ELF-1 (cell line): ENCODE measurements around the gene UQCRH.
A peak's percentile ranks its signal among the peaks of the same experiment; 100 is the strongest.
"Not testable (repeated sequence)": the region's sequence is repeated elsewhere in the genome, so short reads cannot be mapped to it uniquely, and the experiment has no call there.

Source experiments
- DNase-seq: peaks from one replicate; pipeline ENCODE4 v3.0.0-alpha.2; 2016; ENCODE audit warnings: low read depth, low spot score

UQCRH gene

DNA sequence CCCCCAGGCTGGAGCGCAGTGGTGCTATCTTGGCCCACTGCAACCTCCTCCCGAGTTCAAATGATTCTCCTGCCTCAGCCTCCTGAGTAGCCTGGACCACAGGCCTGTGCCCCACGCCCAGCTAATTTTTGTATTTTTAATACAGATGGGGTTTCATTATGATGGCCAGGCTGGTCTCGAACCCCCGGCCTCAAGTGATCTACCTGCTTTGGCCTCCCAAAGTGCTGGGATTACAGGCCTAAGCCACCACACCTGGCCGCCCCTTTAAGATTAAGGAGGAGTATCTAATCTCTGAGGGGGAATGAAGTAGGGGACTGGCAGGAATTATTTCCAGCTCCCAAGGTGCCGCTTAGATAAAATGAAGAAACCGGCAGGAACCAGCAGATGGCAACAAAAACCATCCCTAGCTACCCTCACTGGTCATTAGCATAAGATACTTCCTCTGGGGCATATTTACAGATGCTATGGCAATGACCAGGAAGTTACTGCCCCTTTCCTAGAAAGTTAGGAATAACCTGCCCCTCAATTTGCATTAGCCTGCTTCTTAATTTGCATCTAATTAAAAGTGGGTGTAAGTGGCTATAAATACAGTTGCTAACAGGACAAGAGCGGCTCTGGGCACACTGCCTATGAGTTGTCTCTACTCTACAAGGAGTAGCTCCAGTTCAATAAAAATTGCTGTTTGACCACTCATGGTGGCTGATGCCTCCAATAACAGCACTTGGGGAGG lies 30.0 kb downstream of the UQCRH start:
- peak; percentile 79 for DNase-seq

- no peak for DNase-seq
Measured at GRCh38 chr1:46334030-46334384, 30.5 kb downstream of the UQCRH start.

- no peak for DNase-seq
Measured at GRCh38 chr1:46335081-46335480, 31.6 kb downstream of the UQCRH start.

GRCh38 chr1:46337409-46337808 lies 33.9 kb downstream of the UQCRH start:
- not testable (repeated sequence) for DNase-seq

GRCh38 chr1:46340404-46341221 lies 37.1 kb downstream of the UQCRH start, which contains the start of gene NSUN4:
NSUN4 (plus strand) TSS chr1:46340807; CDS start chr1:46340827, 20 bp downstream.
- peak; percentile 94 for DNase-seq

- peak; percentile 35 for DNase-seq
Measured at GRCh38 chr1:46341222-46342083, 38.0 kb downstream of the UQCRH start.

DNA sequence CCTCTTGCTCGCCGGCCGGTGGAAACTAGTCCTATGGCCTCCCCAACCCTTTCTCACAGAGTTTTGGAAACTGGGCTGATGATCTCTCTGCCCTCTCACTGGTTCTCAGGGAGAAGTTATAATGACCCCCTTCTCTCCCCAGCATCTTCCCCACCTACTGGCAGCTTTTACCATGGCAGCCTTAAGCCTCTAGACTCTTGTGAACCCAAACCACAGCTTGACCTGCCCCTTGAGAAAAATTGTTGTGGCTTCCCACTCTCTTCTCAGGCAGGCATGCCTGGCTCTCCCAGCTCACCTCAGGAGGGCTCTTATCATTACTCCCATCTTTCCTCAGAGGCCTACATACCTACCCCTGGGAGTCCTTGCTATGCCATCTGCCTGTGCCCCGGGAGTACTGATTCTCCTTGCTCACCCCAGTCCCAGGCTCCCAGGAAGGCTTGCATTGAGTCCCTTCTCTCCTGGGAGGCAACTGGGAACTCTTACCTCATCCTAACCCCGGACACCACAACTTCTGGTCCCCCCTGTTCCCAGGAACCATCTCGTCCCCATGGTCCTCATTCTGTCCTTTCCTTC lies 38.7 kb downstream of the UQCRH start:
- DNase-seq = peak; percentile 51

GRCh38 chr1:46342677-46343350 lies 39.3 kb downstream of the UQCRH start:
- DNase-seq = no peak

- DNase-seq = no peak
Measured at GRCh38 chr1:46343351-46343695, 39.8 kb downstream of the UQCRH start.

- no peak for DNase-seq
Measured at GRCh38 chr1:46343705-46344104, 40.2 kb downstream of the UQCRH start.

DNA sequence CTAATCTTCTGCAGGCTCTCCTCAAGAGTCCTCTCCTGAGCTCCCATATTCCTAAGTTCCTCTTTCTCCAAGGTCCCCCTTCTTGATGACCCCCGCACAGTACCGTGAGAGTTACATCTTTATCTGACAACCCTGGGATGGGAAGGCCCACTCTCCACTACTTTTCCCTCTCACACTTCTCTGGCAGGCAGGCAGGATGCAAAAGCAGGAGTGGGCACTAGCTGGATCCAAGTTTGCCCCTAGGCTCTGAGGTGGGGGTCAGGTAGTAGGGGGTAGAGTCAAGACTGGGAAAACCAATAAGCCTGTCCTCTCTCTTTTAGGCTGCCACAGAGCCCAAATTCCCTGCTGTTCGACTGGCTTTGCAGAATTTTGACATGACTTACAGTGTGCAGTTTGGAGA lies 41.0 kb downstream of the UQCRH start:
- no peak for DNase-seq

DNA sequence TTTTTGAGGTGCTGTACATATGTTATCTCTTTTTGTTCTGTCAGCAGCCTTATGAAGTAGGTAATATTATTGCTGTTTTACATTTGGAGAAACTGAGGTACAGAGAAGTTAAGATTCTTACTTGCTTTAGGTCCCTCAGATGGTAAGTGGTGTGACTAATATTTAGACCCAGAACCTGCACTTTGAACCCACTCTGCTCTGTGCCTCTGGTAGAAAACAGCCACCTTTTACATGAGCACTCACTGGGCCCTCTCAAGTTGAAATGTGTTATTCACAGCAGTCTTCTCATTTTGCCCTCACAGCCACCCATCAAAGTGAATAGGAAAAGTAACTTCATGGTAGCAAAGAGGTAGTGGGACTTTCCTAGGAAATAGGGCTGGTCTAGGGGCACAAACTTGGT lies 41.8 kb downstream of the UQCRH start:
- DNase-seq = no peak

DNA sequence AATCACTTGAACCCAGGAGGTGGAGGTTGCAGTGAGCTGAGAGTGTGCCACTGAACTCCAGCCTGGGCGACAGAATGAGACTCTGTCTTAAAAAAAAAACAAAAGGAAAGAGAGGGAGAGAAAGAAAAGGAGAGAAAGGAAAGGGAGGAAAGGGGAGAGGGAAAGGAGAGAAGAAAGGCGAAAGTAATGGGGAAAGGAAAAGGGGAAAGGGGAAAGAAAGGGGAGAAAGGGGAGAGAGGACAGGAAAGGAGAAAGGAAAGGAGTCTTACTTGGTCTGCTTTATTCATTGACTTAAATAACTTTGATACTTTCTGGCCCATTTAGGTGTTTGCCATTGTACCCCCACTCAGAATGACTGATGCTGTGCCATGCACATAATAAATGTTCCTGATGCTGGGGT lies 48.9 kb downstream of the UQCRH start:
- no peak for DNase-seq

- DNase-seq = not testable (repeated sequence)
Measured at GRCh38 chr1:46355920-46356319, 52.4 kb downstream of the UQCRH start.

GRCh38 chr1:46362158-46362557 lies 58.7 kb downstream of the UQCRH start:
- no peak for DNase-seq

- no peak for DNase-seq
Measured at GRCh38 chr1:46363121-46363520, 59.6 kb downstream of the UQCRH start.

GRCh38 chr1:46364612-46365011 lies 61.1 kb downstream of the UQCRH start:
- DNase-seq = no peak

- not testable (repeated sequence) for DNase-seq
Measured at GRCh38 chr1:46365796-46366195, 62.3 kb downstream of the UQCRH start.
